Activated CD4-positive, alpha-beta memory T cell treated with anti-CD3 and anti-CD28 coated beads, Interleukin-2, amount 10 ng/mL, durations not matched to agents 7 days and 5 days (primary cell): Measurements from ENCODE around the gene ERP27. TPM values are rescaled to one million over a fixed set of nuclear protein-coding genes. Genes with fewer than 3 reads are reported as not detected.

ENCODE experiments used
- CTCF ChIA-PET: fragments of 350-600 bp; sonication (Branson Sonifier 250); formaldehyde crosslinking; loops from one replicate; lab custom pipeline; 2021; ENCODE audit warnings: antibody characterized with exemption, inconsistent platforms; lab: Charles Lee
- POLR2A ChIA-PET: fragments of 350-600 bp; sonication (Branson Sonifier 250); formaldehyde crosslinking; loops from one replicate; lab custom pipeline; 2021; ENCODE audit warnings: antibody characterized with exemption; lab: Charles Lee
- DNase-seq: peaks from one replicate; pipeline ENCODE4 v3.0.0-alpha.2; 2020
- H3K27ac Mint-ChIP-seq: one replicate; pipeline ENCODE4 v1.8.0; 2021; ENCODE audit warnings: mild to moderate bottlenecking, mixed read lengths
- H3K27me3 Mint-ChIP-seq: one replicate; pipeline ENCODE4 v1.8.0; 2021; ENCODE audit warnings: mixed read lengths
- H3K36me3 Mint-ChIP-seq: one replicate; pipeline ENCODE4 v1.8.0; 2021; ENCODE audit warnings: low read depth, mixed read lengths
- H3K4me1 Mint-ChIP-seq: one replicate; pipeline ENCODE4 v1.8.0; 2021; ENCODE audit warnings: mixed read lengths
- H3K4me3 Mint-ChIP-seq: one replicate; pipeline ENCODE4 v1.8.0; 2021; ENCODE audit warnings: mild to moderate bottlenecking, mixed read lengths
- H3K9me3 Mint-ChIP-seq: one replicate; pipeline ENCODE4 v1.8.0; 2021; ENCODE audit warnings: mixed read lengths
- total RNA-seq, 2 experiments: library from RNA; stranded (reverse); gene quantifications; one replicate each; pipeline ENCODE4 v1.2.3, GENCODE V29; 2021

ERP27 gene
- total RNA-seq, 2 experiments from 2014 or later, result 7.2 to 8.5 TPM

GRCh38 chr12:14970473-14970872 lies 32.1 kb upstream of the ERP27 start:
- POLR2A ChIA-PET, result no interaction called here
- Mint-ChIP-seq H3K36me3 (peaks cover 4% of the 10 kb centered on the region), H3K27ac (no peak overlapping the region), H3K27me3 (peaks cover 2% of the 10 kb centered on the region), H3K9me3 (peaks cover 2% of the 10 kb centered on the region), H3K4me3 (no peak overlapping the region), H3K4me1 (peaks cover 17% of the 10 kb centered on the region)
- no peak for DNase-seq
- CTCF ChIA-PET, result no interaction called here

GRCh38 chr12:14968478-14968877 lies 30.1 kb upstream of the ERP27 start:
- Mint-ChIP-seq H3K27me3 (no peaks in the 10 kb centered on the region), H3K36me3 (peaks cover 4% of the 10 kb centered on the region), H3K4me1 (peaks cover 34% of the 10 kb centered on the region), H3K4me3 (no peak overlapping the region), H3K9me3 (peaks cover 2% of the 10 kb centered on the region), H3K27ac (no peak overlapping the region)
- ChIA-PET POLR2A (interaction anchor here (1.3 kb wide), 1 partner anchor 20 kb away, joined by 3 read pairs; no protein-coding TSS in a partner anchor), CTCF (no interaction called here)
- DNase-seq, result no peak

- ChIA-PET POLR2A (interaction anchor here (1.3 to 4.8 kb wide), 2 partner anchors 28 to 193 kb away, joined by 4 to 123 read pairs; a partner anchor contains a TSS), CTCF (interaction anchor here (2.0 kb wide), 1 partner anchor 31 kb away, joined by 5 read pairs; no protein-coding TSS in a partner anchor)
- Mint-ChIP-seq H3K9me3 (peaks cover 2% of the 10 kb centered on the region), H3K27ac (no peak overlapping the region), H3K4me1 (peaks cover 30% of the 10 kb centered on the region), H3K4me3 (no peak overlapping the region), H3K27me3 (no peaks in the 10 kb centered on the region), H3K36me3 (peaks cover 14% of the 10 kb centered on the region)
- DNase-seq, result no peak
Observed at GRCh38 chr12:14965221-14965620, 26.9 kb upstream of the ERP27 start.

GRCh38 chr12:14964406-14964805 lies 26.1 kb upstream of the ERP27 start:
- H3K4me3 Mint-ChIP-seq, result no peak overlapping the region
- DNase-seq, result no peak
- peaks cover 27% of the 10 kb centered on the region for H3K4me1 Mint-ChIP-seq
- CTCF ChIA-PET, result interaction anchor here (2.0 kb wide), 1 partner anchor 32 kb away, joined by 5 read pairs; no protein-coding TSS in a partner anchor
- H3K36me3 Mint-ChIP-seq, result peaks cover 19% of the 10 kb centered on the region
- H3K9me3 Mint-ChIP-seq, result peaks cover 2% of the 10 kb centered on the region
- peak overlapping the region; percentile 96 for H3K27ac Mint-ChIP-seq
- POLR2A ChIA-PET, result interaction anchor here (3.4 to 8.8 kb wide), 3 partner anchors 18 to 192 kb away, joined by 23 to 123 read pairs (median 110); partner anchors contain the start of genes C12orf60 and WBP11
- H3K27me3 Mint-ChIP-seq, result no peaks in the 10 kb centered on the region

GRCh38 chr12:14963520-14963919 lies 25.2 kb upstream of the ERP27 start:
- POLR2A ChIA-PET, result interaction anchor here (1.1 to 8.8 kb wide), 8 partner anchors 9 to 191 kb away, joined by 3 to 123 read pairs (median 17); partner anchors contain the start of genes C12orf60, PDE6H and WBP11

GRCh38 chr12:14962797-14963196 lies 24.5 kb upstream of the ERP27 start:
- no peaks in the 10 kb centered on the region for H3K27me3 Mint-ChIP-seq
- DNase-seq, result no peak
- POLR2A ChIA-PET, result interaction anchor here (1.1 to 8.8 kb wide), 11 partner anchors 8 to 190 kb away, joined by 3 to 123 read pairs (median 9); partner anchors contain the start of genes C12orf60, PDE6H and WBP11
- H3K9me3 Mint-ChIP-seq, result no peaks in the 10 kb centered on the region
- H3K4me3 Mint-ChIP-seq, result peak overlapping the region; percentile 96
- peaks cover 32% of the 10 kb centered on the region for H3K4me1 Mint-ChIP-seq
- CTCF ChIA-PET, result interaction anchor here (1.3 to 2.1 kb wide), 2 partner anchors 160 to 193 kb away, joined by 4 to 13 read pairs; partner anchors contain the start of genes C12orf60 and WBP11
- H3K27ac Mint-ChIP-seq, result peak overlapping the region; percentile 96
- peaks cover 35% of the 10 kb centered on the region for H3K36me3 Mint-ChIP-seq

More at GRCh38 chr12:14963520-14963919, 25.2 kb upstream of the ERP27 start:
- Mint-ChIP-seq H3K4me1 (peaks cover 27% of the 10 kb centered on the region), H3K27ac (peak overlapping the region; percentile 96), H3K27me3 (no peaks in the 10 kb centered on the region), H3K9me3 (no peaks in the 10 kb centered on the region), H3K36me3 (peaks cover 28% of the 10 kb centered on the region), H3K4me3 (peak overlapping the region; percentile 31)
- DNase-seq, result no peak
- CTCF ChIA-PET, result interaction anchor here (2.0 to 2.1 kb wide), 2 partner anchors 33 to 193 kb away, joined by 5 to 13 read pairs; a partner anchor contains a TSS

GRCh38 chr12:14962153-14962539 lies 23.8 kb upstream of the ERP27 start:
- ChIA-PET CTCF (interaction anchor here (0.9 to 2.1 kb wide), 4 partner anchors 14 to 192 kb away, joined by 4 to 13 read pairs (median 4); partner anchors contain the start of genes C12orf60 and WBP11), POLR2A (interaction anchor here (0.6 to 8.8 kb wide), 24 partner anchors 10 to 704 kb away, joined by 3 to 123 read pairs (median 6); partner anchors contain the start of genes ATF7IP, C12orf60, ERP27 and PDE6H)
- peaks cover 36% of the 10 kb centered on the region for H3K4me1 Mint-ChIP-seq
- H3K36me3 Mint-ChIP-seq, result peaks cover 41% of the 10 kb centered on the region
- H3K27ac Mint-ChIP-seq, result peak overlapping the region; percentile 96
- no peaks in the 10 kb centered on the region for H3K9me3 Mint-ChIP-seq
- H3K27me3 Mint-ChIP-seq, result no peaks in the 10 kb centered on the region
- peak overlapping the region; percentile 96 for H3K4me3 Mint-ChIP-seq
- DNase-seq, result no peak

GRCh38 chr12:14961466-14962152 lies 23.3 kb upstream of the ERP27 start, which contains the start of gene ARHGDIB:
Gene ARHGDIB, minus strand, starts transcription at chr12:14961601. Its CDS starts 10,889 bp downstream, at chr12:14950712.
- Mint-ChIP-seq H3K4me1 (peaks cover 41% of the 10 kb centered on the region), H3K36me3 (peaks cover 47% of the 10 kb centered on the region), H3K9me3 (no peaks in the 10 kb centered on the region), H3K27me3 (no peaks in the 10 kb centered on the region), H3K27ac (peak within 1 kb of the TSS; percentile 96), H3K4me3 (peak within 1 kb of the TSS; percentile 96)
- ChIA-PET CTCF (interaction anchor here (0.9 to 2.1 kb wide), 4 partner anchors 13 to 191 kb away, joined by 4 to 13 read pairs (median 4); partner anchors contain the start of genes C12orf60 and WBP11), POLR2A (interaction anchor here (0.6 to 8.8 kb wide), 23 partner anchors 10 to 704 kb away, joined by 3 to 123 read pairs (median 6); partner anchors contain the start of genes ATF7IP, C12orf60, ERP27 and PDE6H)
- DNase-seq, result peak; percentile 89

GRCh38 chr12:14960548-14961465 lies 22.5 kb upstream of the ERP27 start:
- peaks cover 50% of the 10 kb centered on the region for H3K4me1 Mint-ChIP-seq
- peaks cover 55% of the 10 kb centered on the region for H3K36me3 Mint-ChIP-seq
- peak overlapping the region; percentile 96 for H3K27ac Mint-ChIP-seq
- peak overlapping the region; percentile 96 for H3K4me3 Mint-ChIP-seq
- no peaks in the 10 kb centered on the region for H3K9me3 Mint-ChIP-seq
- peak; percentile 58 for DNase-seq
- POLR2A ChIA-PET, result interaction anchor here (1.0 to 8.8 kb wide), 20 partner anchors 9 to 595 kb away, joined by 3 to 123 read pairs (median 9); partner anchors contain the start of genes ATF7IP, C12orf60, ERP27 and WBP11
- CTCF ChIA-PET, result interaction anchor here (0.9 to 1.0 kb wide), 2 partner anchors 12 to 35 kb away, joined by 4 read pairs; no protein-coding TSS in a partner anchor
- no peaks in the 10 kb centered on the region for H3K27me3 Mint-ChIP-seq

GRCh38 chr12:14959916-14960496 lies 21.7 kb upstream of the ERP27 start:
- Mint-ChIP-seq H3K9me3 (no peaks in the 10 kb centered on the region), H3K4me1 (peaks cover 50% of the 10 kb centered on the region), H3K27me3 (no peaks in the 10 kb centered on the region), H3K27ac (peak overlapping the region; percentile 96), H3K4me3 (peak overlapping the region; percentile 96), H3K36me3 (peaks cover 59% of the 10 kb centered on the region)
- ChIA-PET POLR2A (interaction anchor here (1.1 to 8.8 kb wide), 10 partner anchors 9 to 594 kb away, joined by 3 to 110 read pairs (median 5); partner anchors contain the start of gene ATF7IP), CTCF (interaction anchor here (1.1 to 1.5 kb wide), 3 partner anchors 12 to 190 kb away, joined by 5 to 10 read pairs (median 6); partner anchors contain the start of gene ERP27)
- no peak for DNase-seq

- ChIA-PET POLR2A (interaction anchor here (1.0 to 8.8 kb wide), 12 partner anchors 8 to 593 kb away, joined by 3 to 110 read pairs (median 5); partner anchors contain the start of genes ATF7IP and ERP27), CTCF (interaction anchor here (0.9 to 1.5 kb wide), 4 partner anchors 11 to 189 kb away, joined by 3 to 10 read pairs (median 6); partner anchors contain the start of gene ERP27)
- Mint-ChIP-seq H3K27ac (peak overlapping the region; percentile 96), H3K4me3 (peak overlapping the region; percentile 96), H3K4me1 (peaks cover 49% of the 10 kb centered on the region), H3K9me3 (no peaks in the 10 kb centered on the region), H3K36me3 (peaks cover 63% of the 10 kb centered on the region), H3K27me3 (no peaks in the 10 kb centered on the region)
- no peak for DNase-seq
Observed at GRCh38 chr12:14959463-14959862, 21.1 kb upstream of the ERP27 start.
